HG03064 (cell line): ENCODE results near the gene RNF130.

Experiments
- ATAC-seq: cut with Tn5 transposase; IDR thresholded peaks from one replicate; pipeline ENCODE4 v1.9.1; 2021; ENCODE audit warnings: low read depth; ENCODE audit not compliant: unreplicated experiment

The RNF130 gene

GRCh38 chr5:179927824-179928223 lies 143.7 kb downstream of the RNF130 start:
- no peak for ATAC-seq

DNA sequence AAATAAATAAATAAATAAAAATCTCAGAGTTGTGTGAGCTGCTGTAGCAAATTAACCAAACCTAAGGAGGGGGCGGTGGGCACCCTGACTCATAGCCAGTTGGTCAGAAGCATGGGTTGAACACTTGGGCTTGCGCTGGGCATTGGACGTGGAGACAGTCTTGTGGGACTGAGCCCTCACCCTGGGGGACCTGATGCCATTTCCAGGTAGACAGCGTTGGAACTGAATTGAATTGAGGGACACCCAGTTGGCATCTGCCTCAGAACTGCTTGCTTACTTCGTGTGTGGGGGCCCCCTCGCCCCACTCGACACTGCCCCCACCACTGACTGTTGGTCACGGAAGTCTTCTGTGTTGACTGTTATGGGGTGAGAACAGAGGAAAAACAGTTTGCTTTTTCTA lies 144.9 kb downstream of the RNF130 start:
- ATAC-seq: no peak

GRCh38 chr5:179923436-179923835 lies 148.1 kb downstream of the RNF130 start:
- no peak for ATAC-seq

DNA sequence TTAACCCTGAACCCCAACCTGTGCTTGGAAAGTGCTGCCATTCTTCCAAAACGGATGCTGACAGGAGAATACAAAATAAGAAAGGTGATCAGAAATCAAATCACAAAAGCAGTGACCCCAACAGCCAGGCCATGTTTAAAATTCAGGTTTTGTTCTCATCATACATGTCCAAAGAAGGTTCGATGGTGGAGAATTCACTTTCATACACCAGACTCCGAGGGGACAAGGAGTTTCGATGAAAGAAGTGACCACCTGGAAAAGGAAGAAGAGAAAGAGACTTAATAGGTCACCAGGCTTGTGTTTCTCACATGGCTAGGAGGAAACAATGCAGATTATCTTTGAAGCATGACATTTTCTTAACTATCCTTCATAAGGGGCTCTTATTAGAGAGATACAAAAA lies 151.4 kb downstream of the RNF130 start:
- no peak for ATAC-seq

- ATAC-seq: no peak
Measured at GRCh38 chr5:179919487-179920060, 152.0 kb downstream of the RNF130 start.

- ATAC-seq: no peak
Measured at GRCh38 chr5:179918742-179919486, 152.6 kb downstream of the RNF130 start.

DNA sequence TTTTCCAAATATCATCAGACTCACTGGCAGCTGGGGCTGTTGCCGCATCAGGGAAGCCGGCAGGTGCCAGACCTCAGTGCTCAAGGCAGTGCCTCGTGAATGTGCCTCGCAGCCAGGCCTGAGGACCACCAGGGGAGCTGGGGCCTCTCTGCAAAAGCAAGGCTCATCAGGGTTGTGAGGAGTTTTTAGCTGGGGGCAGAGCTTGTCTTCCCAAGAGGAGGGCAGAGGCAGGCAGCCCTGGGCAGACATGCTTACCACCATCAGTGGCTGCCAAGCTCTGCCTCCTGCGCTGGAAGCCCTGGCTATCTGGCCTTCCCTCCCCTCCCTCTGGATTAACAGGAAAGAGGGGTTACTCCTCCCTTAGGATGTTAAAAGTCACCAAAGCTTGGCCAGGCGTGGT lies 155.0 kb downstream of the RNF130 start:
- no peak for ATAC-seq

- ATAC-seq: no peak
Measured at GRCh38 chr5:179915406-179915935, 156.1 kb downstream of the RNF130 start.

DNA sequence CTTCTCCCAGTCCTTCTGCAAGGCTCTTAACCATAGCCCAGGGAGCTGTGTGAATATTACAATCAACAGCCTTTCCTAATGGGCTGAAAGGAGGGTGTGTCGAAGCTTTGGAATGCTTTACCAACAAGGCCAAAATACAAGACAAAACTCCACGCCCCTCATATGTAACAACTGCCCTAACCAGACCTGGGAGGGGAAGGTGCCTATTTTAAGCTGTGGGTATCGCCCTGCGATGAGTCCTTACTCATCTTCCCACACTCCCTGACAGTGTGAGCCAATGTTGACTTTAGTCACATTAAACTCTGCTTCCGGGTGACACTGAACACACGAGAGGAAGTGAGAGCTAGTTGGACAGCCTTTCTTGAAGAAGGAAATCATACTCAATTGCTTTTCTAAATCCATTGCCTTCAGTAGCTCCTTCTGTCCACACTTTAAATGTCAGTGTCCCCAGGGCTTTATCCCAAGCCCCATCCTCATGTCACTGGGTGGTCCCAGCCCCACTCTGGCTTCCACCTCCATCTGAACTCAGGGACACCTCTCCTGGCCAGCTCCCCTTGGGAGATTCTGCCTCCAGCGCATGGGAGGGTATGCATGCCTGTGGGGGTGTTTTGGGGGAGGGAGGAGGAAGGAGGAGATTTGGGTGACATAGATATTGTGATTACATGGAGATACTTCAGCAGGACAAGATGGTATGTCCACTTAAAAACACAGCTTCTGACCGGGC lies 157.4 kb downstream of the RNF130 start:
- no peak for ATAC-seq

- ATAC-seq: no peak
Measured at GRCh38 chr5:179913461-179913860, 158.1 kb downstream of the RNF130 start.

GRCh38 chr5:179912951-179913350 lies 158.6 kb downstream of the RNF130 start:
- no peak for ATAC-seq

DNA sequence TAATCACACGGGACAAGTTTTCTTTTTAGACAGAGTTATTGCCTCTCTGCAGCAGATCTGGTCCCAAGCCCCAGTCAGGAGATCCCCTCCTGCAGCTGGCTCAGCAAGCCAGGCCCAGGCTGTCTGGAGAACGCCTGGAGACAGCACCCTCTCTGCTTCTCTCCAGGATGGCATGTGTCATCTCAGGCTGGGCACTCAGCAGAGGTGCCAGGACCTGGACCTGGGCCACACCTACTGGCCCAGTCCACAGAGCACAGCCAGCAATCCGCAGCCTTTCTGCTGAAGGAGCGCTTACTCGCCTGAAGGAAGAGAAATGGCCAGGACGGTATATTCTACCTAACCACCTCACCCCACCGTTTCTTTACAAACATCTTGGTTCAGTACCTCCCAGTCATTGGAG lies 159.2 kb downstream of the RNF130 start:
- ATAC-seq: no peak

DNA sequence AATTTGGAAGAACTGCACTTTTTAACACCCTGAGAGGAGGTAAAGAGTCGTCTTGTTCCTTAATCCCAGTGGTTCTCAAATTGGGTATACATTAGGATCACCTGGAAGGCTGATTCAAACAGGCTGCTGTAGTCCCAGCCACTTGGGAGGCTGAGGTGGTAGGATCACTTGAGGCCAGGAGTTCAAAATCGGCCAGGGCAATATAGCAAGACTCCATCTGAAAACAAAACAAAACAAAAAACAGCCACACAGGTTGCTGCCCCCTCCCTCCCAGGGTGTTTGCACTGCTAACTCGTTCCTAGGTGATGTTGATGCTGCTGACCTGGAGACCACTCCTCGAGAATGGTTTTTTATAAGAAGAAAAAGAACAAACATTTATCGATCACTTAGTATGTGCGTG lies 162.3 kb downstream of the RNF130 start:
- ATAC-seq: no peak

- ATAC-seq: no peak
Measured at GRCh38 chr5:179908528-179908927, 163.0 kb downstream of the RNF130 start.

DNA sequence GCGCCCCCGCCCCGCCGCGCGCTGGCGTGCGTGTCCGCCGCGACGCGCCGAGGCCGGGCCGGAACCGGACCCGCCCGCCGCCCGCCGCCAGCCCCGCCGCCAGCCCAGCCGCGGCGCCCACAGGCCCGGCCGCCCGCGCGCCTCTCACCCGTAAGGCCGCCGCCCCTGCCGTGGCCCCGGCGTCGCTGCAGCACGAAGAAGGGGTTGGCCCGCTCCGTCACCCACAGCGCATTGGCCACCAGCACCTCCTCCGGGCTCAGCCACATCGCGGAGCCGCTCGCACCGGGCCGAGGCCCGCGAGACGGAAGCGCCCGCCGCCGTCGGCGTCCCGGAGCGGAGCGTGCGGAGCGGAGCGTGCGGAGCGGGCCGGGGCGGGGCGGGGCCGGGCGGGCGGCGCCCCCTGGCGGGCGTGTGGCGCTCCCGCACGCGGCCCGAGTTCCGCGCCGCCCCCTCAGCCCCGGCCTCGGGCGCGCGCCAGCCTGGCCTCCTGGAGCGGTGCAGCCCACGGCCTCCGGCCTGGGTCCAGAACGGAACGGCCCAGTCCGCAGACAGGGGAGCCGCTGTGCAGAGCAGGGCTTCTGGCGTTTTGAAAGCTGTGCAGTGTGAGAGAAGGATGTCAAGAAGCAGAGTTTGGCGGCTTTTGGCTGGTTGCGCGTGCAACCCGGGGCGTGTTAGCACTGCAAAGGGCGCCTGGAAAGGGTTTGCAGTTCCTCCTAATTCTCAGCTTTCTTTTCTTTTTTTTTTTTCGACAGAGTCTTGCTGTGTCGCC lies 163.8 kb downstream of the RNF130 start, which contains the start of gene TBC1D9B:
Gene TBC1D9B, minus strand, starts transcription at position 342 of the 769 bp plus-strand sequence. Its CDS starts 76 bp downstream, at position 266.
- ATAC-seq: peak; percentile 83

GRCh38 chr5:179906795-179907555 lies 164.6 kb downstream of the RNF130 start:
- peak; percentile 9 for ATAC-seq

GRCh38 chr5:179906294-179906794 lies 165.2 kb downstream of the RNF130 start:
- ATAC-seq: no peak

DNA sequence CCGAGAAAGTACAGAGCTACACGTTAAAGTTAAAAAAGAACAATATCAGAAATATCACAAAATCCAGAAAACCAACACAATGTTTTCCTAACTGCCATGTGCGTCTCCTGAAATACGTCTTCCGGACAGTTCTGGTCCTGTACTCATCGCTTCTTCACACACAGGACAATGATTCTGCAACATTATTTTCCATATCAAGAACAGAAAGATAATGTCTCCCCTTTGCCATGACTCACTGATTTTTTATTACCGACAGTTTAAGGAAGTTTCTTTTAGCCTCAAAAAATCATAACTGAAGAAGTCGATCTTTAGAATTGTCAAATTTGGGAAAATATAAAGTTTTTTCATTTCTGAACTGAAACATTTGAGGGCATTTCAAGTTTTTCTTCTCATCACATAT lies 166.4 kb downstream of the RNF130 start:
- no peak for ATAC-seq
